ENCODE data around the gene ABCA10.
"Not testable (repeated sequence)": the region's sequence is repeated elsewhere in the genome, so short reads cannot be mapped to it uniquely, and the experiment has no call there.

Gene ABCA10

GRCh38 chr17:69223809-69224208 lies 4.8 kb downstream of the ABCA10 start:
- peak; percentile 25 for DNase-seq

- no peak for DNase-seq
These were observed 5.8 kb downstream of the ABCA10 start for GRCh38 chr17:69222707-69223258.

GRCh38 chr17:69220098-69220497 lies 8.5 kb downstream of the ABCA10 start:
- DNase-seq = no peak

GRCh38 chr17:69218986-69219385 lies 9.6 kb downstream of the ABCA10 start:
- no peak for DNase-seq

GRCh38 chr17:69213059-69213813 lies 15.4 kb downstream of the ABCA10 start:
- no peak for DNase-seq

GRCh38 chr17:69208640-69209039 lies 20.0 kb downstream of the ABCA10 start:
- DNase-seq = no peak

GRCh38 chr17:69207151-69207550 lies 21.5 kb downstream of the ABCA10 start:
- DNase-seq = no peak

GRCh38 chr17:69198238-69198637 lies 30.4 kb downstream of the ABCA10 start:
- DNase-seq = no peak

- DNase-seq = not testable (repeated sequence)
These were observed 32.4 kb downstream of the ABCA10 start for GRCh38 chr17:69196105-69196653.

GRCh38 chr17:69192754-69193153 lies 35.9 kb downstream of the ABCA10 start:
- no peak for DNase-seq

GRCh38 chr17:69188796-69189195 lies 39.8 kb downstream of the ABCA10 start:
- DNase-seq = no peak

- DNase-seq = no peak
These were observed 40.6 kb downstream of the ABCA10 start for GRCh38 chr17:69188064-69188463.

- no peak for DNase-seq
These were observed 41.3 kb downstream of the ABCA10 start for GRCh38 chr17:69187294-69187693.

- peak; percentile 46 for DNase-seq
These were observed 49.2 kb downstream of the ABCA10 start for GRCh38 chr17:69179227-69179952.

- DNase-seq = no peak
These were observed 52.2 kb downstream of the ABCA10 start for GRCh38 chr17:69176457-69176795.

- peak; percentile 89 for DNase-seq
These were observed 52.8 kb downstream of the ABCA10 start for GRCh38 chr17:69175625-69176456.

GRCh38 chr17:69175262-69175624 lies 53.4 kb downstream of the ABCA10 start:
- no peak for DNase-seq

GRCh38 chr17:69173118-69173517 lies 55.5 kb downstream of the ABCA10 start:
- no peak for DNase-seq

- no peak for DNase-seq
These were observed 58.2 kb downstream of the ABCA10 start for GRCh38 chr17:69170377-69170776.

GRCh38 chr17:69168642-69169041 lies 60.0 kb downstream of the ABCA10 start:
- not testable (repeated sequence) for DNase-seq

- no peak for DNase-seq
These were observed 61.7 kb downstream of the ABCA10 start for GRCh38 chr17:69166957-69167356.

GRCh38 chr17:69164206-69164605 lies 64.4 kb downstream of the ABCA10 start:
- no peak for DNase-seq

GRCh38 chr17:69159418-69159817 lies 69.2 kb downstream of the ABCA10 start:
- no peak for DNase-seq

All from fibroblast of skin of scalp (primary cell).